Calu3 (cell line): Measurements from ENCODE around the gene LONRF3. TPM values are rescaled to one million over a fixed set of nuclear protein-coding genes. Genes with fewer than 3 reads are reported as not detected.

ENCODE experiments used
- BruUV-seq: library from RNA; stranded (reverse); fragments of 400-500 nt; replicated peaks from 2 replicates; lab custom pipeline; 2021; lab: Mats Ljungman, UMichigan
- CTCF ChIA-PET: fragments of 300-600 bp; sonication (Branson Sonifier 250); formaldehyde crosslinking; loops from one replicate; lab custom pipeline; 2022; ENCODE audit warnings: antibody characterized with exemption; lab: Charles Lee
- DNase-seq: peaks from one replicate; pipeline ENCODE4 v3.0.0; 2022
- H3K27ac Mint-ChIP-seq: one replicate; pipeline ENCODE4 v1.8.0; 2022; ENCODE audit warnings: mixed read lengths; ENCODE audit not compliant: unreplicated experiment
- H3K27me3 Mint-ChIP-seq: one replicate; pipeline ENCODE4 v1.8.0; 2022; ENCODE audit warnings: mixed read lengths; ENCODE audit not compliant: unreplicated experiment
- H3K36me3 Mint-ChIP-seq: one replicate; pipeline ENCODE4 v1.8.0; 2022; ENCODE audit warnings: mild to moderate bottlenecking, moderate library complexity, mixed read lengths; ENCODE audit not compliant: insufficient read depth, unreplicated experiment
- H3K4me1 Mint-ChIP-seq: one replicate; pipeline ENCODE4 v1.8.0; 2022; ENCODE audit warnings: mild to moderate bottlenecking, low read depth, mixed read lengths; ENCODE audit not compliant: unreplicated experiment
- H3K4me3 Mint-ChIP-seq: one replicate; pipeline ENCODE4 v1.8.0; 2022; ENCODE audit warnings: mild to moderate bottlenecking, low read depth, moderate library complexity, mixed read lengths; ENCODE audit not compliant: unreplicated experiment
- H3K9me3 Mint-ChIP-seq: one replicate; pipeline ENCODE4 v1.8.0; 2022; ENCODE audit warnings: low read depth, mixed read lengths; ENCODE audit not compliant: unreplicated experiment
- CTCF ChIP-seq: fragments of 200-600 bp; IDR thresholded peaks from one replicate; pipeline ENCODE4 v1.8.0; 2022; ENCODE audit warnings: antibody characterized with exemption; ENCODE audit not compliant: unreplicated experiment
- intact Hi-C: fragments of 100-400 bp; cut with micrococcal nuclease; formaldehyde crosslinking; loops from one replicate; pipeline ENCODE4 v1.10.0; 2022; ENCODE audit not compliant: unreplicated experiment
- total RNA-seq: library from RNA; stranded (reverse); gene quantifications from 2 replicates; pipeline ENCODE4 v1.2.3, GENCODE V29; 2022

LONRF3 gene
- total RNA-seq, 1 experiment from 2014 or later = 6.7 TPM

DNA sequence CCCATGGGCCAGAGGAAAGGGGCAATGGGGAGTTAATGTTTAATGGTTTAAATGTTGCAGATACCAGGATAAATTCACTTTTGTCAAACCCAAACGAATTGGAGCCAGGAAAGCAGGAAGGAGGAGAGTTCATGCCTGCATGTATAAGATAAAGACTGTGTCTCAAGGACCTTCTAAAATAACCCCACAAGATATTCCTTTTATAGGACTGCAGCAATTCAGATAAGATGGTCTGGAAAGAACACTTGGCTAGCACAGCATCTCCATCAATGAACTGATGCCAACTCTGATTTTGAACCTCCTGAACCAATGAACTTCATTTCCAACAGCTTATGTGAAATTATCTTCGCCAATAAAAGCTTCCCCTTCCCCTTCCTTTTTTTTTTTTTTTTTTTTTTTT, 31.3 kb upstream of the LONRF3 start:
- H3K27ac Mint-ChIP-seq = no peak overlapping the region
- BruUV-seq = no TSS peak
- CTCF ChIA-PET = no interaction called here

DNA sequence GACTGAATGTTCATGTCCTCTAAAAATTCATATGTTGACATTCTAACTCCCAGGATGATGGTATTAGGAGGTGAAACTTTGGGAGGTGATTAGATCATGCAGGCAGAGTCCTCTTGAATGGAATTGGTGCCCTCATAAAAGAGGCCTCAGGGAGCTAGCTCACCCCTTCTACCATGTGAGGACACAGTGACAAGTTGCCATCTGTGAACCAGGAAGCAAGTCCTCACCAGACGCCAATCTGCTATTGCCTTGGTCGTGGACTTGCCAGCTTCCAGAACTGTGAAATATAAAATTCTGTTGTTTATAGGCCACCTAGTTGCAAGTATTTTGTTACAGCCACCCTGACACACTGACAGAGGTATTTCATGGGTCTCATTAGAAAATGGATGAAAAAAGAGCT, 28.5 kb upstream of the LONRF3 start:
- DNase-seq = no peak
- H3K27me3 Mint-ChIP-seq = peaks cover 12% of the 10 kb centered on the region
- no peak overlapping the region for H3K4me3 Mint-ChIP-seq
- no peak overlapping the region for H3K27ac Mint-ChIP-seq
- intact Hi-C loops = no loop called here
- no TSS peak for BruUV-seq
- no peaks in the 10 kb centered on the region for H3K4me1 Mint-ChIP-seq
- CTCF ChIA-PET = no interaction called here
- no peaks in the 10 kb centered on the region for H3K36me3 Mint-ChIP-seq
- no peak for TF ChIP-seq CTCF
- H3K9me3 Mint-ChIP-seq = no peaks in the 10 kb centered on the region

More for the DNA sequence above, 31.3 kb upstream of the LONRF3 start:
- H3K9me3 Mint-ChIP-seq = no peaks in the 10 kb centered on the region
- TF ChIP-seq CTCF = no peak
- H3K36me3 Mint-ChIP-seq = no peaks in the 10 kb centered on the region
- no peak for DNase-seq
- intact Hi-C loops = no loop called here
- H3K27me3 Mint-ChIP-seq = peaks cover 18% of the 10 kb centered on the region
- no peak overlapping the region for H3K4me3 Mint-ChIP-seq
- no peaks in the 10 kb centered on the region for H3K4me1 Mint-ChIP-seq

GRCh38 chrX:118948270-118948669, 26.1 kb upstream of the LONRF3 start:
- H3K27me3 Mint-ChIP-seq = no peaks in the 10 kb centered on the region
- no peaks in the 10 kb centered on the region for H3K4me1 Mint-ChIP-seq
- BruUV-seq = no TSS peak
- no peaks in the 10 kb centered on the region for H3K9me3 Mint-ChIP-seq
- intact Hi-C loops = no loop called here
- TF ChIP-seq CTCF = no peak
- no peak for DNase-seq
- no peaks in the 10 kb centered on the region for H3K36me3 Mint-ChIP-seq
- no peak overlapping the region for H3K4me3 Mint-ChIP-seq
- CTCF ChIA-PET = no interaction called here
- H3K27ac Mint-ChIP-seq = no peak overlapping the region

DNA sequence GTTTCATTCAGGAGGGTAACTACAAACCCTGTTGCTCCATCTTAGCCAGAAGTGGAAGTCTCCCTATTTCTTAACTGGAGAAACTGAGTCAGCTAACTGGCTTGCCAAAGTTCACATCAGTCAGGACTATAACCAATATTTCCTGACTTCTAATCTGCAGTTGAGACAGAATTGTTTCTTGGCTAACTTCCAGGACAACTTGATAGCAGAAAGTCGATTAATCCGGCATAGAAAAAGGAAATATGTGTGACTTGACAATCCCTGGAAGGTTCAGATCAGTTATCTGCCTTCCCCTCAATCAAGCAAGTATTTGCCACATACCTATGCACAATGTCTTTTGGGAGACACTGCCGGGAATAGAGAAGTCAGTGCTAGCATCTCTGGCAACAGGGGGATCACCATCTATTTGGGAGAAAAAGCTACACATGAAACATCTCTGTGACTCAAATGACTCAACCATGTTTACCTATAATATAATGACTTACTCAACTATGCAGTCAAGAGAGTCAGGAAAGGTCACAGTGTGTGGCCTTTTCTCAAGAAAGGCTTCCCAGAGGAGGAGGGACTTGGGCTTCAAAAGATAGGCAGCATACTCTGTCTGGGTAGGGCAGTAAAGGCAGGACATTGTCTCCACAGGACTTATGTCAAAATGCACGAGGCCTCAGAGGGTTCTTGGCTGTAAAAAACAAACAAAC, 12.4 kb upstream of the LONRF3 start:
- H3K9me3 Mint-ChIP-seq = no peaks in the 10 kb centered on the region
- intact Hi-C loops = no loop called here
- H3K36me3 Mint-ChIP-seq = no peaks in the 10 kb centered on the region
- no peak overlapping the region for H3K4me3 Mint-ChIP-seq
- no peak for DNase-seq
- no peak overlapping the region for H3K27ac Mint-ChIP-seq
- H3K4me1 Mint-ChIP-seq = peaks cover 29% of the 10 kb centered on the region
- BruUV-seq = no TSS peak
- no peaks in the 10 kb centered on the region for H3K27me3 Mint-ChIP-seq
- CTCF ChIA-PET = no interaction called here
- no peak for TF ChIP-seq CTCF
